ENCODE measurements around the gene CFAP100.

DNA sequence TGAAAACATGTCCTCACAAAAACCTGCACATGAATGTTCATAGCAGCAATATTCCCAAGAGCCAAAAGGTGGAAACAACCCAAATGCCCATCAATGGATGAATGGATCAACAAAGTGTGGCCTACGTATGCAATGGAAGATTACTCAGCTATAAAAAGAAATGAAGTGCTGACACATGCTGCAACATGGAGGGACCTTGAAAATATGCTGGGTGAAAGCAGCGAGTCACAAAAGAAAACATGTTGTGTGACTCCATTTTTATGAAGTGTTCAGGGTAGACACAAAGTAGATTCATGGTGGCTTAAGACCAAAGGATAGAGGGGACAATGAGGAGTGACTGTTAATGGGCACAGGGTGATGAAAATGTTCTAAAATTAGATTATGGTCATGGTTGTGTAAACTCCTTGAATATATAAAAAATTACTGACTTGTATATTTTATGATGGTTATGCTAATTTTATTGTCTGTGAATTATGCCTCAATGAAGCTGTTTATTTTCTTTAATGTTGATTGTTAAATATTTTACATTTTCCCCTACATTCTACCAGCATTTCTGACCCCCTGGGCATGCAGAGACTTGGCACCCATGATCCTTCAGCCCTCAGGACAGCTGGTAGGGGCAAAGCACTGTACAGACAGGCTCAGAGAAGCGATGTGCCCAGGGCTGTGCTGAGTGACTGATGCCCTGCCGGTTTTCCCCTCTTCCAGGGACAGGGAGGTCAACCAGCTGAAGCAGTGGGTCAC, 37.8 kb downstream of the CFAP100 start:
- TF ChIP-seq, protein P1, sequence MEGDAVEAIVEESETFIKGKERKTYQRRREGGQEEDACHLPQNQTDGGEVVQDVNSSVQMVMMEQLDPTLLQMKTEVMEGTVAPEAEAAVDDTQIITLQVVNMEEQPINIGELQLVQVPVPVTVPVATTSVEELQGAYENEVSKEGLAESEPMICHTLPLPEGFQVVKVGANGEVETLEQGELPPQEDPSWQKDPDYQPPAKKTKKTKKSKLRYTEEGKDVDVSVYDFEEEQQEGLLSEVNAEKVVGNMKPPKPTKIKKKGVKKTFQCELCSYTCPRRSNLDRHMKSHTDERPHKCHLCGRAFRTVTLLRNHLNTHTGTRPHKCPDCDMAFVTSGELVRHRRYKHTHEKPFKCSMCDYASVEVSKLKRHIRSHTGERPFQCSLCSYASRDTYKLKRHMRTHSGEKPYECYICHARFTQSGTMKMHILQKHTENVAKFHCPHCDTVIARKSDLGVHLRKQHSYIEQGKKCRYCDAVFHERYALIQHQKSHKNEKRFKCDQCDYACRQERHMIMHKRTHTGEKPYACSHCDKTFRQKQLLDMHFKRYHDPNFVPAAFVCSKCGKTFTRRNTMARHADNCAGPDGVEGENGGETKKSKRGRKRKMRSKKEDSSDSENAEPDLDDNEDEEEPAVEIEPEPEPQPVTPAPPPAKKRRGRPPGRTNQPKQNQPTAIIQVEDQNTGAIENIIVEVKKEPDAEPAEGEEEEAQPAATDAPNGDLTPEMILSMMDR (IDR thresholded peaks at IDR 0.05; ENCODE audit: insufficient read depth, low read depth, low read length): no peak
- no peak for TF ChIP-seq EZH2 (IDR thresholded peaks at IDR 0.05; ENCODE audit: insufficient read depth, low read length)
